Prostate gland (tissue), 2 donors: ENCODE results near the gene KRT72. TPM values are rescaled to one million over a fixed set of nuclear protein-coding genes. Genes with fewer than 3 reads are reported as not detected.

Experiments used
- DNase-seq: peaks from one replicate; pipeline ENCODE4 v3.0.0-alpha.2; 2019; ENCODE audit warnings: low spot score
- H3K27ac ChIP-seq, 2 donors: fragments of 200-600 bp; sonication (generic); 2 replicates each; pipeline ENCODE4 v1.5.1; 2017 to 2019
- H3K27me3 ChIP-seq: fragments of 200-600 bp; sonication (generic); replicated peaks from 2 replicates; pipeline ENCODE4 v1.5.1; 2019; ENCODE audit not compliant: insufficient read depth
- H3K36me3 ChIP-seq, 2 donors: fragments of 200-600 bp; sonication (generic); 1 replicate in 1 of 2; 2 replicates in 1 of 2; pipeline versions ENCODE4 v1.5.1 to v1.8.1; 2017 to 2019
- H3K4me1 ChIP-seq: fragments of 200-600 bp; sonication (generic); replicated peaks from 2 replicates; pipeline ENCODE4 v1.5.1; 2019
- H3K4me3 ChIP-seq, 2 donors: fragments of 200-600 bp; sonication (generic); 2 replicates each; pipeline ENCODE4 v1.5.1; 2017 to 2019
- H3K9me3 ChIP-seq: fragments of 200-600 bp; sonication (generic); 2 replicates; pipeline ENCODE4 v1.5.1; 2017
- POLR2A ChIP-seq: fragments of 450-650 bp; IDR thresholded peaks from one replicate; pipeline ENCODE4 v1.6.1; 2016; ENCODE audit warnings: antibody characterized with exemption, mild to moderate bottlenecking
- POLR2AphosphoS5 ChIP-seq: sonication (generic); formaldehyde crosslinking; IDR thresholded peaks from one replicate; pipeline ENCODE4 v1.6.1; 2017; ENCODE audit warnings: antibody characterized with exemption
- WGBS: methylation state at CpG from one replicate; pipeline ENCODE4 v1.1.5; 2018; 5-methylcytosine and 5-hydroxymethylcytosine counted together
- intact Hi-C: fragments of 100-400 bp; cut with DNase I; formaldehyde crosslinking; loops from one replicate; pipeline ENCODE4 v1.14.2; 2022
- total RNA-seq, 2 donors: library from RNA; depleted of rRNA; stranded (reverse); fragments of >200 nt; gene quantifications; one replicate each; pipeline ENCODE4 v1.1.0, GENCODE V29; 2016
- TF ChIP-seq, protein P1 (sequence below), 4 experiments: fragments of 200-600 bp in 2 of 4; fragments of 450-650 bp in 2 of 4; sonication (generic) in 2 of 4; IDR thresholded peaks; 1 replicate in 3 of 4; 2 replicates in 1 of 4; pipeline ENCODE4 v1.5.1; 2016 to 2019; ENCODE audit warnings: antibody characterized with exemption in 4 of 4, mild to moderate bottlenecking in 2 of 4, moderate library complexity in 2 of 4

Gene KRT72
- total RNA-seq, 2 donors from 2014 or later, result 22.1 TPM; not detected in 1

DNA sequence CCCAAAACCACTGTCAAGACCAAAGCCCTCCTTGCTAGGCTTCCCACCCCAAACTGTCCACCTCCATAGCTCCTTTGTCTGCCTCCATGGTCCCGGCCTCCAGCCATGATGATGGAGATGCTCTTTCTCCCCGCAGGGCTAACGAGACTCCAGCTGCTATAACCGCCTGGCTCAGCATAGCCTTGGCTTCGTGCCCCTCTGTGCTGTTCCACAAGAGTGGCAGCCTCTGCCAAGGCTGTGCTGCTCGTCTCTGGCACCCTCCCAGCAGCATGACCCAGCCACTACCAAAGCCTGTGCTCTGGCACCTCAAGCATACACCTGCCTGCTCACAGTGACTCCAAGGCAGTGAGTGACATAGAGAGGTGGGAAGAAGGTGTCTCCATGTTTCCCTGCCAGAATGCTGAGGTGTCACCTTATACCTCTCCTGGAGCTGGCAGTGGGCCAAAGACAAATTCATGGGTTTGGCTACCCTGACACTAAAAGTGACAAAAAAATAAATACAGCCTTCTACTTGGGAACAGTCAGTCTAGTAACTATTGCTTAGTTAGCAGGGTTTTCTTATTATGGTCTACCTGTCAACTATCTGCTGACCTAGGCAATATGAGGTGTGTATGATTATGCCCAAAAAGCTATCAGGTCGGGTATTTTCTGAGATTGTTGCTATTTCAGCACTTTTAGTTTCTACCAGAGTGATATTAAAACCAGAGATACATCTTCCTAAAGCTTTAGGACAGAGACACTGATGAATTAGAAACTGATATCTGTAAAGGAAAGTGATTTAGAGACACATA is 33.2 kb upstream of the KRT72 start:
- WGBS, result 36% methylated on average over 6 of the region's 7 CpGs
- no peak overlapping the region for H3K4me3 ChIP-seq
- no peaks in the 10 kb centered on the region for H3K4me1 ChIP-seq
- intact Hi-C loops, result no loop called here
- no peak overlapping the region for H3K27ac ChIP-seq
- H3K36me3 ChIP-seq, result no peaks in the 10 kb centered on the region
- peak; percentile 59 for TF ChIP-seq POLR2AphosphoS5
- TF ChIP-seq, protein P1, sequence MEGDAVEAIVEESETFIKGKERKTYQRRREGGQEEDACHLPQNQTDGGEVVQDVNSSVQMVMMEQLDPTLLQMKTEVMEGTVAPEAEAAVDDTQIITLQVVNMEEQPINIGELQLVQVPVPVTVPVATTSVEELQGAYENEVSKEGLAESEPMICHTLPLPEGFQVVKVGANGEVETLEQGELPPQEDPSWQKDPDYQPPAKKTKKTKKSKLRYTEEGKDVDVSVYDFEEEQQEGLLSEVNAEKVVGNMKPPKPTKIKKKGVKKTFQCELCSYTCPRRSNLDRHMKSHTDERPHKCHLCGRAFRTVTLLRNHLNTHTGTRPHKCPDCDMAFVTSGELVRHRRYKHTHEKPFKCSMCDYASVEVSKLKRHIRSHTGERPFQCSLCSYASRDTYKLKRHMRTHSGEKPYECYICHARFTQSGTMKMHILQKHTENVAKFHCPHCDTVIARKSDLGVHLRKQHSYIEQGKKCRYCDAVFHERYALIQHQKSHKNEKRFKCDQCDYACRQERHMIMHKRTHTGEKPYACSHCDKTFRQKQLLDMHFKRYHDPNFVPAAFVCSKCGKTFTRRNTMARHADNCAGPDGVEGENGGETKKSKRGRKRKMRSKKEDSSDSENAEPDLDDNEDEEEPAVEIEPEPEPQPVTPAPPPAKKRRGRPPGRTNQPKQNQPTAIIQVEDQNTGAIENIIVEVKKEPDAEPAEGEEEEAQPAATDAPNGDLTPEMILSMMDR (IDR thresholded peaks at IDR 0.05), result no peak
- DNase-seq, result peak; percentile 80
- no peaks in the 10 kb centered on the region for H3K9me3 ChIP-seq
- H3K27me3 ChIP-seq, result no peaks in the 10 kb centered on the region

DNA sequence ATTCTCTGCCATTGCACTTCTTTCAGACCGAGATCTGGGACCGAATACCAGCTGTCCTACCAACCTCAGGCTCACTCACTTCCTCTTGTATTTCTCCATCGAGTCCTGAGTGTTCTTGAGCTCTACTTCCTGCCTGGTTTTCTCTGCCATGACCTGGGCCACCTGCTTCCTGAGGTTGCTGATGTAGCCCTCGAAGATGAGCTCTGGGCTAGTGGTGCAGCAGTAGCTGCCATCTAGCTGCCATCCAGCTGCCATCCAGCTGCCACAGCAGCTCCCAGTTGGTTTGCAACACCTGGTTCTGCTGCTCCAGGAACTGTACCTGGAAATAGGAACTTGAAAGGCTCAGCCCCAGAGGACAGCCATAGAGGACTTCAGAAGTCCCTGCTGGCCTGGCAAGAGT is 32.1 kb upstream of the KRT72 start:
- WGBS, result 85% methylated on average over 4 of the region's 4 CpGs
- H3K4me1 ChIP-seq, result no peaks in the 10 kb centered on the region
- DNase-seq, result no peak

DNA sequence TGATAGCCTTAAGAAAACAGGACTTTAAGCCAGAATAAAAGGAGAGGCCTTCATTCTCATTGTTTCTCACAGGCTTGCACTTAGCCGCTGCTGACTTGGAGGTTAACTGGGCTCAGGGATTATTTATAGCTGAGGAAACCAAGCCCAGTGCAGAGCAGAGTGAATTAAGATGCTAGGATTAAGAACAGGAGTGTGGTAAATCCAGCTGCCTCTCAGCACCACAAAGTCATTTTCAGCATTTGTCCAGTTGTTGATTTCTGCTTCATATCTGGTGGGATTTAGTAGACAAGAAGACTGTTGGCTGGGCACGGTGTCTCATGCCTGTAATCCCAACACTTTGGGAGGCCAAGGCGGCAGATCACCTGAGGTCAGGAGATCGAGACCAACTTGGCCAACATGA is 31.4 kb upstream of the KRT72 start:
- no peak for DNase-seq
- Histone ChIP-seq H3K36me3 (no peaks in the 10 kb centered on the region), H3K27ac (no peak overlapping the region), H3K9me3 (no peaks in the 10 kb centered on the region), H3K27me3 (peaks cover 2% of the 10 kb centered on the region), H3K4me1 (no peaks in the 10 kb centered on the region), H3K4me3 (no peak overlapping the region)
- WGBS, result 69% methylated on average over 4 of the region's 4 CpGs
- intact Hi-C loops, result no loop called here
- TF ChIP-seq, protein P1 (IDR thresholded peaks at IDR 0.05), result no peak

More for the DNA sequence above, 32.1 kb upstream of the KRT72 start:
- no peaks in the 10 kb centered on the region for H3K9me3 ChIP-seq
- H3K27ac ChIP-seq, result no peak overlapping the region
- intact Hi-C loops, result no loop called here
- no peaks in the 10 kb centered on the region for H3K36me3 ChIP-seq
- TF ChIP-seq POLR2A (no peak), POLR2AphosphoS5 (no peak)
- TF ChIP-seq, protein P1 (IDR thresholded peaks at IDR 0.05), result no peak
- peaks cover 2% of the 10 kb centered on the region for H3K27me3 ChIP-seq
- no peak overlapping the region for H3K4me3 ChIP-seq

DNA sequence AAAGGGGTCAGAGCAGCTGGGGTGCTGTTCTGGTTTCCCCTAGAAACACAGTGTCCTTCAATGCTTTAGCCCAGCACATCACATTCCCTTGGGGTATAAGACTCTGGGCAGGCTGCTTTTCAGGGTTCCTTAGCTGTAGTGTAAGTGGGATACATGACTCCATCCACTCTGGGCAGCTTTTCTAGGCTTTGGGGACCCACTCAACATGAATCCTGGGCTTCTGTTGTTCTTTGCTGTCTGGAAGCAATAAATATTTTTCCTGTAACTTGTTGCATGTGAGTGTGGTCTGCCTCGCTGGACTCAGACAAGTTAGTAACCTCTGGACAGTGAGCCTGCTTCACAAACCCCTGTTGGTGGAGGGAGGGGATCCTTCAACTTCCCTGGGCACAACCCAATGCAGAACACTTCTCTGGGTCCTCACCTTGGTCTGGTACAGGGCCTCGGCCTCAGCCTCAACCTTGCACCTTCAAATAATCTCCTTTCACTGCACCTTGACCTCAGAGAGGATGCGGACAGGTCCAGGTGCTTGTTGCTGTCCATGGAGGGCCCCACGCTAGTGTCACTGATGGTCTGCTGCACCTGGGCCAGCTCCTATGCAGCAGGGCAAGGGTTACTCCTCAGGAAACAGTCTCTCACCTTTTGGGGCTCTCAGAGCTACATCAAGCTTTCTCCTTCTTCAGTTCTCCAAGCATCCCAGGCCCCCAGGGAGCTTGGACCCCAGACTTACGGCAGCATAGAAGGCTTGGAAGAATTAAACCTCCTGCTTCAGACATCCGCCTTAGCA is 30.6 kb upstream of the KRT72 start:
- TF ChIP-seq, protein P1 (IDR thresholded peaks at IDR 0.05), result no peak
- TF ChIP-seq POLR2AphosphoS5, result no peak
- TF ChIP-seq POLR2A, result no peak
- no peaks in the 10 kb centered on the region for H3K36me3 ChIP-seq
- H3K27me3 ChIP-seq, result peaks cover 2% of the 10 kb centered on the region
- no peaks in the 10 kb centered on the region for H3K4me1 ChIP-seq
- WGBS, result 97% methylated on average over 6 of the region's 6 CpGs
- no peak for DNase-seq
- no peaks in the 10 kb centered on the region for H3K9me3 ChIP-seq
- no peak overlapping the region for H3K4me3 ChIP-seq
- intact Hi-C loops, result no loop called here
- no peak overlapping the region for H3K27ac ChIP-seq
